ENCODE measurements around the gene EIF4G3.
A peak's percentile ranks its signal among the peaks of the same experiment; 100 is the strongest.
"Not testable (repeated sequence)": the region's sequence is repeated elsewhere in the genome, so short reads cannot be mapped to it uniquely, and the experiment has no call there.

The EIF4G3 gene

DNA sequence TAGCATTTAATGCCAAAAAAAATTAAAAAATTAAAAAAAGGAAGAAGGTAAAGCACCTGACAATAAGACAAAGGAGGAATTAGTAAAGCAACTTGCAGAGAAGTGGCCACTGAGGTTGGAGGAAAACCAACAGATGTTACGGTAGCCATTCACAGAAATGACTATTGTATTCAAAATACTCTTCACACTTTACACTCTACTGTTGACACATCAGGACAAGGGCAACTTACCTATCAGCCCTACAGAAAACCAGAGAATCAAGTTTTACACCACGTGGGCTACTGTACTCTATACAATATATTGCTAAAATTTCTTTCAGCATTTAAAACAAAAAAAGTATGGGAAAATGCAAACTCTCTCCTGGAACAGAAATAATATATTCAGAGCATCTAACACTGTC lies 70.0 kb downstream of the EIF4G3 start:
- Mint-ChIP-seq H3K27me3 (no peaks in the 10 kb centered on the region), H3K27ac (no peak overlapping the region), H3K4me1 (no peaks in the 10 kb centered on the region), H3K9me3 (no peaks in the 10 kb centered on the region), H3K4me3 (no peak overlapping the region)
- no peak for DNase-seq
- no peak for ATAC-seq

DNA sequence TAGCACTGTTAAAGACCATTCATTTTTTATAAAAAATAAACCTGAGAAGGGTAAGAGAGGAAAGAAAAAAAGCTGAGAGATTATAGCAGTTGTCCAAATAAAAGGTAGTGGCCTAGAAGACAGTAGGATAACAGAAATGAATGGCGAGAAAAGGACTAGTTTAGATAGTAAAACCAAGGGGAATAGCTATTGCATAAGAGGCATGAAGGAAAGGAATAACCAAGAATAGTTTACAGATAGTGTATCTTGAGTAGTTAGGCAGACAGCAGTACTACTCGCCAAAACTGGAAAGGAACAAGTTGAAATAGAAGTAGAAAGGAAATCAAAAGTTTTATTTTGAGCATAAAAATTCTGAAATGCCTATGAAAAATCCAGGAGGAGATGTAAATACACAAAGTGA lies 70.5 kb downstream of the EIF4G3 start:
- H3K4me1 Mint-ChIP-seq: no peaks in the 10 kb centered on the region
- no peak overlapping the region for H3K27ac Mint-ChIP-seq
- ATAC-seq (no peak), DNase-seq (no peak)
- H3K27me3 Mint-ChIP-seq: no peaks in the 10 kb centered on the region
- no peak overlapping the region for H3K4me3 Mint-ChIP-seq
- H3K9me3 Mint-ChIP-seq: no peaks in the 10 kb centered on the region

DNA sequence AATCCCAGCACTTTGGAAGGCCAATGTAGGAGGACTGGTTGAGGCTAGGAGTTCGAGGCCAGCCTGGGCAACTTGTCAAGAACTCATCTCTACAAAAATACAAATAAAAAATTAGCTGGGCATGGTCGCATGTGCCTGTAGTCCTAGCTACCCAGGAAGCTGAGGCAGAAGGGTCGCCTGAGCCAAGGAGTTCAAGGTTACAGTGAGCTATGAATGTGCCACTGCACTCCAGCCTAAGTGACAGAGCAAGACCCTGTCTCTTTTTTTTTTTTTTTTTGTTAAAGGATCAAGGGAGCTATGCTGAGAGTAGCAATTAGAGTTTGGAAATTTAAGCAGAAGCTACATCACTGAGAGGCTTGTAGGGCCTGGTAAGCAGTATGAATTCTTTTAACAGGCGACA lies 70.9 kb downstream of the EIF4G3 start:
- H3K4me3 Mint-ChIP-seq: no peak overlapping the region
- DNase-seq (no peak), ATAC-seq (no peak)
- no peak overlapping the region for H3K27ac Mint-ChIP-seq
- no peaks in the 10 kb centered on the region for H3K4me1 Mint-ChIP-seq
- H3K27me3 Mint-ChIP-seq: no peaks in the 10 kb centered on the region
- no peaks in the 10 kb centered on the region for H3K9me3 Mint-ChIP-seq

DNA sequence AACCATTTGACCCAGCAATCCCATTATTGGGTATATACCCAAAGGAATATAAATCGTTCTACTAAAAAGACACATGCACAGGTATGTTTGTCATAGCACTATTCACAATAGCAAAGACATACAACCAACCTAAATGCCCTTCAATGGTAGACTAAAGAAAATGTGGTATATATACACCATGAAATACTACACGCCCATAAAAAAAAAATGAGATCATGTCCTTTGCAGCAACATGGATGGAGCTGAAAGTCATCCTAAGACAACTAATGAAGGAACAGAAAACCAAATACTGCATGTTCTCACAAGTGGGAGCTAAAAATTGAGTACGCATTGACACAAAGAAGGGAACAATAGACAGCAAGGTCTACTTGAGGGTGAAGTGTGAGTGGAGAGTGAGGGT lies 72.0 kb downstream of the EIF4G3 start:
- Mint-ChIP-seq H3K27ac (no peak overlapping the region), H3K4me3 (no peak overlapping the region), H3K4me1 (no peaks in the 10 kb centered on the region), H3K27me3 (no peaks in the 10 kb centered on the region), H3K9me3 (no peaks in the 10 kb centered on the region)
- ATAC-seq: no peak
- no peak for DNase-seq

DNA sequence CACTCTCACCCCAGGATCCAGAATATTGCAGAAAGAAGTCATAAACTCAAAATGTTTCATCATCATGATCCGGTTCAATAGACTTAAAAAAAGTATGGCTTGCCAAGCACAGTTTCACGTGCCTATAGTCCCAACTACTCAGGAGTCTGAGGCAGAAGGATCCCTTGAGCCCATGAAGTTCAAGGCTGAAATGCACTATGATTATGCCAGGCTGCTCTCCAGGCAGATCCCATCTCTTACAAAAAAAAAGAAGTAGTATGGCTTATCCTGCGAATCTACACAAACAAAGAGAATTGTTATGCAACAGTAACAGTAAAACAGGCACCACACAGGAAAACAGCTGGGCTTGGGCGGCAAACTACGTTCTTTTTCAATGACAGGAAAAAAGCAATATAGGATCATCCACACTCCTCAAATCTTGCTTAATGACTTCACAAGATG lies 76.2 kb downstream of the EIF4G3 start:
- no peaks in the 10 kb centered on the region for H3K4me1 Mint-ChIP-seq
- ATAC-seq (no peak), DNase-seq (no peak)
- H3K27me3 Mint-ChIP-seq: no peaks in the 10 kb centered on the region
- H3K4me3 Mint-ChIP-seq: no peak overlapping the region
- no peaks in the 10 kb centered on the region for H3K9me3 Mint-ChIP-seq
- H3K27ac Mint-ChIP-seq: peak overlapping the region in 1 of 2 donors; percentile 42

DNA sequence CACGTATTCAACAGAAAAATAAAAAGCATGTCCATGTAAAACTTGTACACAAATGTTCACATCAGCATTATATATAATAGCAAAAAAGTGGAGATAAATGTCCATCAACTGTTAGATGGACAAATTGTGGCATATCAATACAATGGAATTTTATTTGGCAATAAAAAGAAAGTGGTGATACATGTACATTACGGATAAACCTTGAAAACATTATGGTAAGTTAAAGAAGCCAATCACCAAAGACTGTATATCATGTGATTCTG lies 76.9 kb downstream of the EIF4G3 start:
- no peak for DNase-seq
- Mint-ChIP-seq H3K4me1 (no peaks in the 10 kb centered on the region), H3K9me3 (no peaks in the 10 kb centered on the region), H3K27ac (no peak overlapping the region), H3K4me3 (no peak overlapping the region), H3K27me3 (no peaks in the 10 kb centered on the region)
- no peak for ATAC-seq

DNA sequence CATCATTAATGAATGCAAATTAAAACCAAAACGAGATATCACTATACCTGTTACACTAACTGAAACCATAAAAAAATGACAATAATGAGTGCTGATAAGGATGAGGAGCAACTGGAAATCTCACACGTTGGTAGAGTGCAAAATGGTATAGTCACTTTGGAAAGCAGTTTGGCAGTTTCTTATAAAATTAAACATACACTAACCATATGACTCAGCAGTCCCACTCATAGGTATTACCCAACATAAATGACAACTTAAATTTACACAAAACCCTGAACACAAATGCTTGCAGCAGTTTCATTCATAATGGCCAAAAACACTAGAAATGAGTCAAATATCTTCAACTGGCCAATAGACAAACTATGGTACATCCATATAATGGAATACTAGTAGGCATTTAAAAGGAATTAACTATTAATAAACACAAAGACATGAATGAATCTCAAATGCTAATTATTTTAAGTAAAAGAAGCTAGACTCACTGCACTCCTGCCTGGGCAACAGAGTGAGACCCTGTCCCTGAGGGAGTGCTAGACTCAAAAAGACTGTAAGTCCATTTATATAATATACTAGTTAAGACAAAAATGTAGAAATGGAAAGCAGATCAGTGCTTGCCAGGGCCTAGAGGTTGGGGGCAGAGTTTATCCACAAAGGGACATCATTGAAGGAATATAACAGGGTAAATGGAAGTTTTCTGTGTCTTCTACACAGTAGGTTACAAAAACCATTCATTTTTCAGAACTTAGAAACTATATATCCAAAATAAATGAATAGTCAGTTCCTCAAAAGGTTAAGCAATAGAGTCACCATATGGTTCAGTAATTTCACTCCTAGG lies 77.4 kb downstream of the EIF4G3 start:
- H3K9me3 Mint-ChIP-seq: no peaks in the 10 kb centered on the region
- H3K27ac Mint-ChIP-seq: no peak overlapping the region
- H3K27me3 Mint-ChIP-seq: no peaks in the 10 kb centered on the region
- no peak overlapping the region for H3K4me3 Mint-ChIP-seq
- DNase-seq (no peak), ATAC-seq (no peak)
- no peaks in the 10 kb centered on the region for H3K4me1 Mint-ChIP-seq

DNA sequence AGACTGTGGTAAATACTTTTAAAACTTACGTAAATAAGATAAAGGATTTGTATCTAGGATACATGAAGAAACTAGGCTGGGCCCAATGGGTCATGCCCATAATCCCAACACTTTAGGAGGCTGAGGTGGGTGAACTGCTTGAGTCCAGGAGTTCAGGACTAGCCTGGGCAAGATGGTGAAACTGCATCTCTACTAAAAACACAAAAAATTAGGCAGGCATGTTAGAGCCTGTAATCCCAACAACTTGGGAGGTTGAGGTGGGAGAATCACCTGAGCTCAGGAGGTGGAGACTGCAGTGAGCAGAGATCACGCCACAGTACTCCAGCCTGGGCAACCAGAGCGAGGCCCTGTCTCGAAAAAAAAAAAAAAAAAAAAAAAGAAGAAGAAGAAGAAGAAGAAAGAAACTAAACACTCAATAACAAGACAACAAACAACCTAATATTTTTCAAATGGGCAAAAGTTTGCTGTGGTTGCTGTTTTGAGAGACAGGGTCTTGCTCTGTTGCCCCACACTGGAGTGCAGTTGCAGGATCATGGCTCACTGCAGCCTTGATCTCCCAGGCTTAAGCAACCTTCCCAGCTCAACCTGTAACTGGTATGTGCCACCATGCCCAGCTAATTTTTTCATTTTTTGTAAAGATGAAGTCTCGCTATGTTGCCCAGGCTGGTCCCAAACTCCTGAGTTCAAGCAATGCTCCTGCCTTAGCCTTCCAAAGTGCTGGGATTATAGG lies 78.3 kb downstream of the EIF4G3 start:
- ATAC-seq: no peak
- H3K27ac Mint-ChIP-seq: no peak overlapping the region
- H3K4me3 Mint-ChIP-seq: no peak overlapping the region

DNA sequence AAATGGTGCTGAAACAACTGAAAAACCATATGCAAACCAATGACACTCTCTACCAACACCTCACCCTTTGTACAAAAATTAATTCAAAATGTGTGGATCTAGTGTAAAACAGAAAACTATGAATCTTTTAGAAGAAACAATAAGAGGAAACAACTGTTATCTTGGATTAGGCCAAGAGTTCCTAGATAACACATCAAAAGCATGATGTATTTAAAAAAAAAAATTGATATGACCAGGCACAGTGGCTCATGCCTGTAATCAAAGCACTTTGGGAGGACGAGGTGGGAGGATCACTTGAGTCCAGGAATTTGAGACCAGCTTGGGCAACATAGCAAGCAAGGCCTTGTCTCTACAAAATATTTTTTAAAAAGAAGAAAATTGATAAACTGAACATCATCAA lies 79.0 kb downstream of the EIF4G3 start:
- H3K4me1 Mint-ChIP-seq: no peaks in the 10 kb centered on the region

More for the DNA sequence above, 78.3 kb downstream of the EIF4G3 start:
- no peaks in the 10 kb centered on the region for H3K27me3 Mint-ChIP-seq
- H3K9me3 Mint-ChIP-seq: no peaks in the 10 kb centered on the region
- H3K4me1 Mint-ChIP-seq: no peaks in the 10 kb centered on the region
- DNase-seq: no peak

DNA sequence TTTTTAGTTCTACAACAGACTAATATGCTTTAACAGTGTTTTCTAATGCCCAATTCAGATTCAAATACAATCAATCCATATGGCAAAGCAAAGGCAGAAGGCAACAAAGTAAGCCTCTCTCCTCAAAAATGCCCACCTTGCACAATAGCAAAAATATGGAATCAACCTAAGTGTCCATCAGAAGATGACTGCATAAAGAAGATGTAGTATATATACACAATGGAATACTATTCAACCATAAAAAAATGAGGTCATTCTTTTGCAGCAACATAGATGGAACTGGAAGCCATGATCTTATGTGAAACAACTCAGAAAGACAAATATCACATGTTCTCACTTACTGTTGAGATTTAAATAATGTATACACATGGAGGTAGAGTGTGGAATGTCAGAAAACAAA lies 80.7 kb downstream of the EIF4G3 start:
- no peak overlapping the region for H3K27ac Mint-ChIP-seq

More for the DNA sequence above, 79.0 kb downstream of the EIF4G3 start:
- ATAC-seq: no peak
- Mint-ChIP-seq H3K27me3 (no peaks in the 10 kb centered on the region), H3K4me3 (no peak overlapping the region), H3K27ac (no peak overlapping the region), H3K9me3 (no peaks in the 10 kb centered on the region)
- no peak for DNase-seq

DNA sequence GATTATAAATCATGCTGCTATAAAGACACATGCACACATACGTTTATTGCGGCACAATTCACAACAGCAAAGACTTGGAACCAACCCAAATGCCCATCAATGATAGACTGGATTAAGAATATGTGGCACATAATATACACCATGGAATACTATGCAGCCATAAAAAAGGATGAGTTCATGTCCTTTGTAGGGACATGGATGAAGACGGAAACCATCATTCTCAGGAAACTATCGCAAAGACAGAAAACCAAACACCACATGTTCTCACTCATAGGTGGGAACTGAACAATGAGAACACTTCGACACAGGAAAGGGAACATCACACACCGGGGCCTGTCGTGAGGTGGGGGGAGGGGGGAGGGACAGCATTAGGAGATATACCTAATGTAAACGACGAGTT lies 82.4 kb downstream of the EIF4G3 start:
- not testable (repeated sequence) for H3K4me3 Mint-ChIP-seq, DNase-seq, H3K4me1 Mint-ChIP-seq, H3K27ac Mint-ChIP-seq, H3K9me3 Mint-ChIP-seq, ATAC-seq, H3K27me3 Mint-ChIP-seq

More for the DNA sequence above, 80.7 kb downstream of the EIF4G3 start:
- no peak for DNase-seq
- no peaks in the 10 kb centered on the region for H3K9me3 Mint-ChIP-seq
- H3K4me1 Mint-ChIP-seq: no peaks in the 10 kb centered on the region
- no peak for ATAC-seq
- no peak overlapping the region for H3K4me3 Mint-ChIP-seq
- no peaks in the 10 kb centered on the region for H3K27me3 Mint-ChIP-seq

DNA sequence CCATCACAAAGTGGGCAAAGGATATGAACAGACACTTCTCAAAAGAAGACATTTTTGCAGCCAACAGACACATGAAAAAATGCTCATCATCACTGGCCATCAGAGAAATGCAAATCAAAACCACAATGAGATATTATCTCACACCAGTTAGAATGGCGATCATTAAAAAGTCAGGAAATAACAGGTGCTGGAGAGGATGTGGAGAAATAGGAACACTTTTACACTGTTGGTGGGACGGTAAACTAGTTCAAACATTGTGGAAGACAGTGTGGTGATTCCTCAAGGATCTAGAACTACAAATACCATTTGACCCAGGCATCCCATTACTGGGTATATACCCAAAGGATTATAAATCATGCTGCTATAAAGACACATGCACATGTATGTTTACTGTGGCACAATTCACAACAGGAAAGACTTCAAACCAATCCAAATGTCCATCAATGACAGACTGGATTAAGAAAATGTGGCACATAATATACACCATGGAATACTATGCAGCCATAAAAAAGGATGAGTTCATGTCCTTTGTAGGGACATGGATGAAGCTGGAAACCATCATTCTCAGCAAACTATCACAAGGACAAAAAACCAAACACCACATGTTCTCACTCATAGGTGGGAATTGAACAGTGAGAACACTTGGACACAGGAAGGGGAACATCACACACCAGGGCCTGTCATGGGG lies 83.3 kb downstream of the EIF4G3 start:
- not testable (repeated sequence) for H3K4me1 Mint-ChIP-seq, H3K27me3 Mint-ChIP-seq, ATAC-seq, H3K4me3 Mint-ChIP-seq, H3K27ac Mint-ChIP-seq, DNase-seq, H3K9me3 Mint-ChIP-seq

DNA sequence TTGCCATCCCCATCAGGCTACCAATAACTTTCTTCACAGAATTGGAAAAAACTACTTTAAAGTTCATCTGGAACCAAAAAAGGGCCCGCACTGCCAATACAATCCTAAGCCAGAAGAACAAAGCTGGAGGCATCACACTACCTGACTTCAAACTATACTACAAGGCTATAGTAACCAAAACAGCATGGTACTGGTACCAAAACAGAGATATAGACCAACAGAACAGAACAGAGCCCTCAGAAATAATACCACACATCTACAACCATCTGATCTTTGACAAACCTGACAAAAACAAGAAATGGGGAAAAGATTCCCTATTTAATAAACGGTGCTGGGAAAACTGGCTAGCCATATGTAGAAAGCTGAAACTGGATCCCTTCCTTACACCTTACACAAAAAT lies 84.2 kb downstream of the EIF4G3 start:
- not testable (repeated sequence) for H3K27ac Mint-ChIP-seq, H3K27me3 Mint-ChIP-seq, H3K4me3 Mint-ChIP-seq, ATAC-seq, H3K9me3 Mint-ChIP-seq, DNase-seq, H3K4me1 Mint-ChIP-seq

DNA sequence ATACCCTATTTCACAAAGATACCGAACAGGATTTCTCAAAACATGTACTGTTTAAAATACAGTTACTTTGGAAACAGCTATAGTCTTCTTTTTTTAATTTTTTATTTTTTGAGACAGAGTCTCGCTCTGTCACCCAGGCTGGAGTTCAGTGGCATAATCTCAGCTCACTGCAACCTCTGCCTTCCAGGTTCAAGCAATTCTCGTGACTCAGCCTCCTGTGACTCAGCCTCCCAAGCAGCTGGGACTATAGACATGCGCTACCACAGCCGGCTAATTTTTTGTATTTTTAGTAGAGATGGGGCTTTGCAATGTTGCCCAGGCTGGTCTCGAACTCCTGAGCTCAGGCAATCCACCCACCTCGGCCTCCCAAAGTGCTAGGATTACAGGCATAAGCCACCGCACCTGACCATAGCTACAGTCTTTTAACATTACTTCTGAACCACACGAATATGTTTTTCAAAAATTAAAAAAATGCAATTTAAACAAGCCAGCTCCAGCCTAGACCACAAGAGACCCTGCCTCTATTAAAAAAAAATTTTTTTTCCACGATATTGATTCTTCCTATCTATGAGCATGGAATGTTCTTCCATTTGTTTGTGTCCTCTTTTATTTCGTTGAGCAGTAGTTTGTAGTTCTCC lies 85.5 kb downstream of the EIF4G3 start:
- not testable (repeated sequence) for H3K4me1 Mint-ChIP-seq, ATAC-seq, H3K4me3 Mint-ChIP-seq, H3K27ac Mint-ChIP-seq, H3K27me3 Mint-ChIP-seq, H3K9me3 Mint-ChIP-seq, DNase-seq

DNA sequence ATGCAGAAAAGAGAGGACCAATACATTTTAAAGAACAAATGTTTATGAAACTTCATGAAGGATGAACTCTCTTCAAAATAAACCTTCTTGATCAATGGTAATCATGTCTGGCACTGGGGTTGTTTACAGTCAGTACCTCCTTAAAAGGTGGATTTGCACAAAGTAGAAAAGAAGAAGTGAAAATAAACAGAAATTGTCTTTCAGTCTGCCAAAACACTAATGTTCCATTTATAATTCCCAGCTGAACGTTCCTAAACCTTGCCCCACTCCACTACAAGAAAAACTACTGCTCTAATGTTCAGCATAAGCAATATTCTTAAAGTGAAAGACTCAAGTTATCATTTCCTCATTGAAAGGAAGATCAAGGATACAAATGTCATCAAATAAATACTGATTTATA lies 86.2 kb downstream of the EIF4G3 start:
- Mint-ChIP-seq H3K9me3 (no peaks in the 10 kb centered on the region), H3K27me3 (no peaks in the 10 kb centered on the region), H3K4me1 (no peaks in the 10 kb centered on the region), H3K4me3 (no peak overlapping the region), H3K27ac (no peak overlapping the region)
- no peak for ATAC-seq
- DNase-seq: no peak

DNA sequence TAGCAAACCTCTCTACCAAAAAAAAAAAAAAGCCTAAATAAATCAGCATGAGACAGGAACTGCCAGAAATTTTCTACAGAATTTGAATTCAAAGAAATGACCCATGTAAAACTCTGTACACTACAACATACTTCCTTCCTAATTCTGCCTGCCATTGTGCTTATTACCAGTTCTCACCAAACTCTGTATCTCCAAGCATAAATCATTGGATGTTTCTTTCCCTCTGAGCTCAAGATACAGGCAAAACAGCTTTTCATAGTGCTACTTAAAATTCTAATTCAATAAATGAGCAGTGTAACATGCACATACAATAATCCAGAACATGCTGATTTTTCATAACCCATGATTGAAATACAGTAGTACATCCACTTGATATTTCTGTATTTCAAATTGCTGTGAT lies 87.0 kb downstream of the EIF4G3 start:
- Mint-ChIP-seq H3K4me3 (no peak overlapping the region), H3K27ac (no peak overlapping the region)

More for the DNA sequence above, 87.0 kb downstream of the EIF4G3 start:
- DNase-seq: no peak
- peaks cover 0 to under 1% of the 10 kb centered on the region in 2 donors for H3K9me3 Mint-ChIP-seq
- peaks cover under 1% of the 10 kb centered on the region for H3K4me1 Mint-ChIP-seq
- H3K27me3 Mint-ChIP-seq: no peaks in the 10 kb centered on the region
- no peak for ATAC-seq
